Stimulated activated CD4-positive, alpha-beta T cell treated with anti-CD3 and anti-CD28 coated beads, Interleukin-1b, Interleukin-23, amount 100 ng/mL, for 48 hours (primary cell): Measurements from ENCODE around the gene GRB2.

Experiments used
- DNase-seq: peaks from one replicate; pipeline ENCODE4 v3.0.0-alpha.2; 2020

The GRB2 gene

DNA sequence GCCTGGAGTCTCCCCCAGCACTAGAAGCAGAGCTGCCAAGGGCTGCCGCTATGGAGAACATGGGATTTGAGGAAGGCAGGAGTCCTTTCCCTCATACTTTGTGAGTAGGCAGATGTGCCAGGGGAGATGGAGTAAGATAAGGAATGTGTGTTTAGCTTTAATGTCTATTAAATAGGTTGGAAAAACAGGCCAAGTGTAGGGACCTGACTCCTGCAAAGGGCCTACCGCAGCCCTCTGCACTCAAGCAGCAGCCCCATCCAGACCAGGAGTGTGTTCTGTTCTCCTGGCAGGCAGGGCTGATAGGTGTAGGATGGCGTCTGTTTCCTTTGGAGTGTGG, 132.7 kb downstream of the GRB2 start:
- DNase-seq: no peak

DNA sequence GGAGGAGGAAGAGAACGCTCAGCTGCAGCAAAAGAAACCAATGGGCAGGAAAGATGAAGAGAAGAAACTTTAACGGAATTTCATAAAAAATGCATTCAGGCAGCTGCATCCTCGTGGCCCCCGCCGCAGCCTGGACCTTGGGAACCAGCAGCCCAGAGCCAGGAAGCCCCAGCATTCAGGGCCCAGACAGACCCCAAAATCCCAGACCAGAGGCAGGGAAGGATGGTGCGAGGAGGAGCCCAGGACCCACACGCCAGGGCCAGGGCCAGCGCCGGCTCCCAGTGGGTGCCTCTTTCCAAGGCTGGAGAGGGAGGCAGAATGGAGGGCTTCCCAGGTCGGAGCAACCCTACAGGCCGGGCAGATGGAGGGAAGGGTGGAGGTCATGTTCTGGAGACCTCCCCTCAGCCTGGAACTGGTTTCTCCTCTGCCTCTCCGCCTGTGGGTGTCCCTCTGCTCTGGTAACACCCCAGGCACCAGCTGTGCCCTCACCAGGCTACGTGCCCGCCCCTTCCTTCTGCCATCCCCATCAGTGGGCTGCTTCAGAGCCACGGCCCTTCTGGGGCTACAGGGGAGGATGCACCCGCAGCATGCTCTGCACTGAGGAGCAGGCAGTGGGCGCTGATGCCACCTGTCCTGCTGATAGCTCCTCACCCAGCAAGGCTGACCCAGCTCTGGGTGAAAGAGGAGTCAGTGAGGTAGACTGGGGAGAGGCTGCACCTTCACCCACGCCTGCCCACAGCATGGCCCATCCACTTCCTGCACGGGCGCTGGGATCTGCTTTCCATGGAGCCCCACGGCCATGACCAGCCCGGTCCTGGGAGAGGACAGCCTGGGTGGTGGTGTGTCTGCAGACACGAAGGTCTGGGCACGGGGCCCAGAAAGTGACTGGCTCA, 133.3 kb downstream of the GRB2 start:
- peak; percentile 16 for DNase-seq

- DNase-seq: peak; percentile 86
These were observed 134.1 kb downstream of the GRB2 start for GRCh38 chr17:75271233-75271954.

GRCh38 chr17:75270966-75271232, 134.6 kb downstream of the GRB2 start, which contains the start of gene MIF4GD:
Gene MIF4GD (minus strand): TSS chr17:75271231. CDS start chr17:75270195, 1,036 bp downstream.
- DNase-seq: no peak

DNA sequence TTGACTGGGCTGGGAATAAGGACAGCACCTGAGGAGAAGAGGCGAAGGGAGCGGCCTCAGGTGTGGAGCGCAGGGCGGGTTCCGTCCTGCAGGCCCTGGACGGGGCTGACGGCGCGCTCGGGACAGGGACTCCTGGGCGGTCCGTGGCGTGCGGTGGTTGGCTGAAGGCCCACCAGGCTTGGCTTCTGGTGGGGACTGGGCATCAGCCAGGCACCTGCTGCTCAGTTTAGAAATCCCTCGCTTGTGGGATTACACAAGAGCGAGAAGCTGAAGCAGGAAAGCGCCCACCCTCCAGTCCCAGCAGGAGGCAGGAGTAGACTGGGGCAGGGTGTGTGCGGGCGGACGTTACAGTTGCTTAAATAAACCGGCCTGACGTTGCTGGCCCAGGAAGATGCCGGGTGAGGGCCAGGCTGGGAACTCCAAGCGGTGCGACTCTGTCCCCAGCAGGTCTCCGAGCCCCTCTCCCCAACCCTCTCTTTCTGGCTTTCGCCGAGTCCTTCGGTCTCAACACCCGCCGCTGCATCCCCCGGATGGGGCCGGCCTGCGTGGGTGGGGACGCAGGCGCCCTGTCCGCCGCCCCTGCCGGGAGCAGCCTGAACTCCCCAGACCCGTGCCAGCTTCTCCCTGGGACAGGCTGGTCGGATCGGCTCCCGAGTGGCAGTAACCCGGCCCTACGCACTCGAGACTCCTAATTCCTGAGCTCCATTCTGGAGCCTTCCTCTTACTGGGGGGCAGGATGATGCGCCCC, 135.1 kb downstream of the GRB2 start:
- DNase-seq: peak; percentile 58

DNA sequence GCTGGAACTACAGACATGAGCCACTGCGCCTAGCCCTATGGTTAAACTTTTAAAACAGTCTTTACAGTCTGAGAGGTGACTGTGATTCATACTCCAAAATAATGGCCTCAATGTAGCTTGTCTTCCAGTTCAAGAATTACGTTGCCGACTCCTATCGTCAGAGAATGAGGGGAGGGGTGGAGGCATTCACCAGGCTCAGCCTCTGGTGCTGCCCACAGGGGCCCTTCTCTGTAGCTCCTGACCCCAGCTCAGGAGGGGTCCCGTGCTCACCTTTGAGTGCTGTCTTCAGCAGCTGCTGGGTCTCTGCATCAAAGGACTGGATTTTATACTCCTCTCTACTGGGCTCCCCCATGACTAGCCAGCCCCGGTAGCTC, 135.6 kb downstream of the GRB2 start:
- peak; percentile 11 for DNase-seq
